A549 (cell line): ENCODE data around the gene RNF41. TPM values are rescaled to one million over a fixed set of nuclear protein-coding genes. Genes with fewer than 3 reads are reported as not detected.

ENCODE experiments used
- ATAC-seq, 2 experiments: fragments of 200-7000 bp in 1 of 2; fragments of >200 bp in 1 of 2; cut with Nextera tagmentation in 1 of 2; cut with Tn5 transposase in 1 of 2; 3 replicates each; pipeline versions ENCODE4 v1.8.0 to v1.9.1; 2018 to 2020; ENCODE audit warnings: mild to moderate bottlenecking in 1 of 2, moderate library complexity in 1 of 2
- CTCF ChIA-PET: fragments of 300-600 bp; sonication (Branson Sonifier 250); formaldehyde crosslinking; extraction: SDS; loops from one replicate; lab custom pipeline; 2021; ENCODE audit warnings: antibody characterized with exemption, inconsistent platforms; lab: Yijun Ruan, JAX
- POLR2A ChIA-PET: fragments of 350-600 bp; formaldehyde crosslinking; extraction: SDS; loops from one replicate; lab custom pipeline; 2021; ENCODE audit warnings: antibody characterized with exemption, inconsistent platforms; lab: Yijun Ruan, JAX
- DNase-seq, 2 experiments: peaks; one replicate each; pipeline versions ENCODE4 v3.0.0 to v3.0.0-alpha.2; 2011 to 2016; ENCODE audit warnings: low read depth in 1 of 2, low spot score in 1 of 2
- FAIRE-seq: peaks from 2 replicates; lab custom pipeline; 2011; peaks lifted over from hg19 to GRCh38; lab: Jason Lieb, UNC
- H3K27ac ChIP-seq, 2 experiments: fragments of >200 bp; sonication (Bioruptor Twin); formaldehyde crosslinking; 3 replicates each; pipeline ENCODE4 v1.5.1; 2016 to 2017
- H3K4me1 ChIP-seq: fragments of >200 bp; sonication (Bioruptor Twin); formaldehyde crosslinking; 3 replicates; pipeline ENCODE4 v1.6.1; 2016
- H3K4me2 ChIP-seq: fragments of >200 bp; sonication (Bioruptor Twin); formaldehyde crosslinking; 3 replicates; pipeline ENCODE4 v1.6.1; 2016
- H3K4me3 ChIP-seq: fragments of >200 bp; sonication (Bioruptor Twin); formaldehyde crosslinking; 3 replicates; pipeline ENCODE4 v1.5.1; 2016
- H3K9me3 ChIP-seq: fragments of >200 bp; sonication (Bioruptor Twin); formaldehyde crosslinking; 3 replicates; pipeline ENCODE4 v1.6.1; 2016
- ATOH8 ChIP-seq: fragments of 250-450 bp; sonication (Bioruptor Pico); IDR thresholded peaks from 2 replicates; pipeline ENCODE4 v1.5.0; 2020; ENCODE audit warnings: low read depth, mild to moderate bottlenecking, moderate library complexity
- BCL3 ChIP-seq: fragments of >200 bp; sonication (Bioruptor Twin); formaldehyde crosslinking; IDR thresholded peaks from 3 replicates; pipeline ENCODE4 v1.6.1; 2016
- BHLHE40 ChIP-seq: IDR thresholded peaks from 2 replicates; pipeline ENCODE4 v1.6.1; 2012; ENCODE audit warnings: low read depth, low read length, inconsistent platforms
- CHD2 ChIP-seq: fragments of 150-350 bp; IDR thresholded peaks from 2 replicates; pipeline ENCODE4 v1.6.1; 2014; ENCODE audit warnings: low read length; ENCODE audit not compliant: partially characterized antibody
- CHD4 ChIP-seq: fragments of 200-600 bp; sonication (generic); IDR thresholded peaks from 2 replicates; pipeline ENCODE4 v1.6.1; 2016; ENCODE audit warnings: antibody characterized with exemption, mild to moderate bottlenecking, borderline replicate concordance
- EHF ChIP-seq: fragments of 250-450 bp; sonication (Bioruptor Pico); IDR thresholded peaks from 2 replicates; pipeline ENCODE4 v1.5.0; 2020; ENCODE audit warnings: mild to moderate bottlenecking
- EHMT2 ChIP-seq: fragments of 200-600 bp; sonication (generic); IDR thresholded peaks from 2 replicates; pipeline ENCODE4 v1.6.1; 2016; ENCODE audit warnings: antibody characterized with exemption, low read depth, mild to moderate bottlenecking, moderate library complexity
- FOSB ChIP-seq: fragments of 250-450 bp; sonication (Bioruptor Pico); IDR thresholded peaks from 2 replicates; pipeline ENCODE4 v1.5.0; 2020; ENCODE audit warnings: mild to moderate bottlenecking, moderate library complexity
- GATA3 ChIP-seq: IDR thresholded peaks from 2 replicates; pipeline ENCODE4 v1.6.1; 2012; ENCODE audit warnings: borderline replicate concordance
- HDAC2 ChIP-seq: fragments of 200-600 bp; sonication (generic); IDR thresholded peaks from 2 replicates; pipeline ENCODE4 v1.6.1; 2016
- HOXB13 ChIP-seq: fragments of 250-450 bp; sonication (Bioruptor Pico); IDR thresholded peaks from 2 replicates; pipeline ENCODE4 v1.5.0; 2020; ENCODE audit warnings: low read depth, mild to moderate bottlenecking, moderate library complexity
- JUN ChIP-seq, 2 experiments: fragments of >200 bp; sonication (Bioruptor Twin); formaldehyde crosslinking; IDR thresholded peaks; 2 replicates in 1 of 2; 3 replicates in 1 of 2; pipeline ENCODE4 v1.6.1; 2016 to 2017
- JUNB ChIP-seq: fragments of >200 bp; sonication (Bioruptor Twin); formaldehyde crosslinking; IDR thresholded peaks from 2 replicates; pipeline ENCODE4 v1.6.1; 2016
- NFE2L2 ChIP-seq: fragments of 150-350 bp; conservative IDR thresholded peaks from 2 replicates; pipeline ENCODE4 v1.6.1; 2014; ENCODE audit warnings: low read length
- POLR2A ChIP-seq: IDR thresholded peaks from 2 replicates; pipeline ENCODE4 v1.6.1; 2012; ENCODE audit warnings: mild to moderate bottlenecking, low read length
- POLR2AphosphoS2 ChIP-seq: conservative IDR thresholded peaks from 2 replicates; pipeline ENCODE4 v1.6.1; 2012; ENCODE audit warnings: low read length, improper control_type of control experiment, inconsistent platforms
- RARB ChIP-seq: fragments of 250-450 bp; sonication (Bioruptor Pico); IDR thresholded peaks from 2 replicates; pipeline ENCODE4 v1.8.0; 2021; ENCODE audit warnings: mild to moderate bottlenecking, moderate library complexity
- RCOR1 ChIP-seq: fragments of 150-350 bp; IDR thresholded peaks from 2 replicates; pipeline ENCODE4 v1.6.1; 2014; ENCODE audit warnings: antibody characterized with exemption, low read length, low read depth
- ZSCAN20 ChIP-seq: fragments of 250-450 bp; sonication (Bioruptor Pico); IDR thresholded peaks from 2 replicates; pipeline ENCODE4 v1.8.0; 2022; ENCODE audit warnings: mild to moderate bottlenecking, moderate library complexity
- WGBS: methylation state at CpG from one replicate; pipeline ENCODE4 v1.1.6; 2017; ENCODE audit errors: missing lambda C conversion rate; 5-methylcytosine and 5-hydroxymethylcytosine counted together
- polyA plus RNA-seq, 4 experiments: library from polyadenylated mRNA; depleted of rRNA in 3 of 4; stranded (reverse); fragments of >200 nt; fragmentation: RNase III in 1 of 4; extraction: RNeasy Plus Mini Kit Qiagen cat#74134 plus additional on column Dnase treatment in 1 of 4; gene quantifications; 2 replicates in 3 of 4; 3 replicates in 1 of 4; pipeline ENCODE4 v1.2.3, GENCODE V29; 2011 to 2017
- TF ChIP-seq, protein P1 (sequence below): fragments of 450-650 bp; IDR thresholded peaks from 2 replicates; pipeline ENCODE4 v1.6.1; 2014; ENCODE audit warnings: antibody characterized with exemption
- TF ChIP-seq, protein P2 (sequence below): fragments of 150-350 bp; IDR thresholded peaks from 2 replicates; pipeline ENCODE4 v1.6.1; 2014; ENCODE audit warnings: low read depth, mild to moderate bottlenecking, low read length

Gene RNF41
- polyA plus RNA-seq, 2 of the 4 experiments (the other 2 are of a cell fraction), result 21.7 to 47.8 TPM

GRCh38 chr12:56257491-56258067 lies 35.9 kb upstream of the RNF41 start (continued):
- TF ChIP-seq EHF (CRISPR knock-in tag), result no peak
- TF ChIP-seq, all 56 proteins: peak for 2

DNA sequence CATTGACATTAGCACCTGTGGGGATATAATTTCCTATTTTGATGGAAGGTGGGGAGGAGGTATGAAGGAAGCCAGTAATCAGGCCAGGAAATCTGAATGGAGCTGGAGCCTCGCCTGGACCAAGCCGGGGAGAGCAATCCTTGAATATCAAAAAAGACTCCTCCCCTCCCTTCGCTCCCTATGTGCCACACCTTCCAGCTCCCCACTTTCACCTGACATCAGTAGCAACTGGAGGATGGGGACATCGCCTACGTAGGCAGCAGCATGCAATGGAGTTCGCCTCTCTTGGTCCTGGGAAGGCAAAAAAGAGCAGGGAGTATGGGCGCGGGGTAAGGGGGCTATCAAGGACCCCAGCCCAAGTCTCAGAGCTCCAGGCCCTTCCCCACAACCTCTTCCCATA lies 35.3 kb upstream of the RNF41 start:
- peak overlapping the region; percentile 79 for H3K4me2 ChIP-seq
- FAIRE-seq (no peak), DNase-seq (no peak), ATAC-seq (no peak)
- peaks cover 40% of the 10 kb centered on the region for H3K4me1 ChIP-seq
- peak overlapping the region; percentile 92 to 97 for H3K27ac ChIP-seq
- H3K9me3 ChIP-seq, result no peaks in the 10 kb centered on the region
- 48% methylated on average over 8 of the region's 8 CpGs for WGBS
- H3K4me3 ChIP-seq, result peak overlapping the region; percentile 94
- no peak for TF ChIP-seq HDAC2
- no peak for TF ChIP-seq ZSCAN20 (CRISPR knock-in tag)
- no peak for TF ChIP-seq CHD2
- POLR2A ChIA-PET, result interaction anchor here (1.5 to 2.7 kb wide), 3 partner anchors 10 to 43 kb away, joined by 3 to 21 read pairs (median 16); partner anchors contain the start of genes COQ10A, CS and RNF41
- CTCF ChIA-PET, result interaction anchor here (1.0 to 14.6 kb wide), 17 partner anchors 9 to 518 kb away, joined by 3 to 146 read pairs (median 15); partner anchors contain the start of genes COQ10A, RNF41, SMARCC2 and ZC3H10

DNA sequence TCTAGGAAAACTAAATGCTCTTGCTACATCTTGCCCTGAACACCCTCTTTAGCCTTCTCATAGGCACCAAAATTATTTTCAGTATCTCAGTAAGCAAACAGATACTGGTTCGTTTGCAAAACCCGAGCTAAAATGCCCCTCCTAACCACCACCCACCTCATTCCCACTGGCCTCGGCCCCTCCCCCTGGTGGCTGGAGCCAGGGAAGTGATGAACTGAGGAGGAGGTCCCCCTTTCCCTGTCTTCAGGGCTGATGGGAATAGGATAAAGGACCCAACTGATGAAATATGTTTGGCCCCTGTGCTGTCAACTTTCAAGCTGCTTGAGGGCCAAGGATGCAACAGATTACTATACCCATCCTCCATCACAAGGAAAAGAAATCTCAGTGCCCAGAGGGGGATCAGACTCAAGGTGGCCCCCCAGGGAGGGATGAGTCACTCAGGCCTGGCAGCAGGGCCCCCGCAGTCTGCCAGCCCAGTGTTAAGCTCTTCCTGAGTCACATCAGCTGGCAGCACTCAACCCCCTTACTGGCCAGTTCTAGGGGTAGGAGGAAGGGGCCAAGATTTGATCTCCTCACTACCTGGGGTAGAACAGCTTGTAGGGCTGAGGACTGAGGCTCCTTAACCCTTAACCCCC lies 34.7 kb upstream of the RNF41 start:
- peak overlapping the region; percentile 92 to 97; a peak in 4 of 6 replicates for H3K27ac ChIP-seq
- H3K4me1 ChIP-seq, result peaks cover 34% of the 10 kb centered on the region
- DNase-seq (no peak), ATAC-seq (no peak), FAIRE-seq (no peak)
- POLR2A ChIA-PET, result interaction anchor here (2.7 kb wide), 1 partner anchor 10 kb away, joined by 16 read pairs; the partner anchor contains the start of gene COQ10A
- CTCF ChIA-PET, result interaction anchor here (1.0 to 14.6 kb wide), 14 partner anchors 9 to 517 kb away, joined by 3 to 146 read pairs (median 17); partner anchors contain the start of genes COQ10A, SMARCC2 and ZC3H10
- peak overlapping the region; percentile 94; the same call in 2 of the 3 replicates for H3K4me3 ChIP-seq
- H3K9me3 ChIP-seq, result no peaks in the 10 kb centered on the region
- no peak for TF ChIP-seq CHD2
- TF ChIP-seq CHD4, result no peak
- TF ChIP-seq, protein P1, sequence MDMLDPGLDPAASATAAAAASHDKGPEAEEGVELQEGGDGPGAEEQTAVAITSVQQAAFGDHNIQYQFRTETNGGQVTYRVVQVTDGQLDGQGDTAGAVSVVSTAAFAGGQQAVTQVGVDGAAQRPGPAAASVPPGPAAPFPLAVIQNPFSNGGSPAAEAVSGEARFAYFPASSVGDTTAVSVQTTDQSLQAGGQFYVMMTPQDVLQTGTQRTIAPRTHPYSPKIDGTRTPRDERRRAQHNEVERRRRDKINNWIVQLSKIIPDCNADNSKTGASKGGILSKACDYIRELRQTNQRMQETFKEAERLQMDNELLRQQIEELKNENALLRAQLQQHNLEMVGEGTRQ, result no peak
- TF ChIP-seq EHMT2, result no peak
- TF ChIP-seq ATOH8 (CRISPR knock-in tag), result no peak
- TF ChIP-seq JUN (IDR thresholded peaks at IDR 0.05), result no peak
- TF ChIP-seq POLR2A, result no peak
- TF ChIP-seq RCOR1, result no peak
- TF ChIP-seq BHLHE40, result no peak
- TF ChIP-seq GATA3, result no peak
- TF ChIP-seq RARB (CRISPR knock-in tag), result no peak
- TF ChIP-seq BCL3, result no peak
- TF ChIP-seq FOSB, result no peak
- no peak for TF ChIP-seq HOXB13
- peak overlapping the region; percentile 79 for H3K4me2 ChIP-seq
- WGBS, result 34% methylated on average over 3 of the region's 4 CpGs

GRCh38 chr12:56255671-56256070 lies 33.9 kb upstream of the RNF41 start:
- Histone ChIP-seq H3K9me3 (no peaks in the 10 kb centered on the region), H3K27ac (peak overlapping the region in 1 of 2 experiments; percentile 97; a peak in 2 of 6 replicates), H3K4me3 (no peak overlapping the region), H3K4me2 (peak overlapping the region; percentile 79; the same call in 1 of the 3 replicates), H3K4me1 (peaks cover 26% of the 10 kb centered on the region)
- WGBS, result 85% methylated on average over 7 of the region's 7 CpGs
- POLR2A ChIA-PET, result no interaction called here
- CTCF ChIA-PET, result interaction anchor here (1.0 to 14.6 kb wide), 10 partner anchors 8 to 130 kb away, joined by 3 to 146 read pairs (median 14); partner anchors contain the start of genes COQ10A and SMARCC2
- FAIRE-seq (no peak), DNase-seq (no peak), ATAC-seq (no peak)
- TF ChIP-seq JUNB (no peak), CHD4 (no peak), NFE2L2 (no peak), POLR2AphosphoS2 (no peak)
- TF ChIP-seq, protein P2, sequence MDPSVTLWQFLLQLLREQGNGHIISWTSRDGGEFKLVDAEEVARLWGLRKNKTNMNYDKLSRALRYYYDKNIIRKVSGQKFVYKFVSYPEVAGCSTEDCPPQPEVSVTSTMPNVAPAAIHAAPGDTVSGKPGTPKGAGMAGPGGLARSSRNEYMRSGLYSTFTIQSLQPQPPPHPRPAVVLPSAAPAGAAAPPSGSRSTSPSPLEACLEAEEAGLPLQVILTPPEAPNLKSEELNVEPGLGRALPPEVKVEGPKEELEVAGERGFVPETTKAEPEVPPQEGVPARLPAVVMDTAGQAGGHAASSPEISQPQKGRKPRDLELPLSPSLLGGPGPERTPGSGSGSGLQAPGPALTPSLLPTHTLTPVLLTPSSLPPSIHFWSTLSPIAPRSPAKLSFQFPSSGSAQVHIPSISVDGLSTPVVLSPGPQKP, result no peak
